ENCODE results near the gene TFAP2D. TPM values are rescaled to one million over a fixed set of nuclear protein-coding genes. Genes with fewer than 3 reads are reported as not detected.

The TFAP2D gene
- total and polyA plus RNA-seq, 2 donors = 0.07 TPM; not detected in 1

- no peak for DNase-seq (ENCODE audit: low read depth in 6 of 9, low spot score in 9 of 9)
- H3K27me3 ChIP-seq (ENCODE audit: control insufficient read depth in 2 of 2, insufficient read depth in 1 of 2, low read length in 1 of 2) = peaks cover 12 to 61% of the 10 kb centered on the region in 2 donors
Measured at GRCh38 chr6:50707191-50707590, 6.1 kb upstream of the TFAP2D start.

GRCh38 chr6:50707652-50708300, 5.5 kb upstream of the TFAP2D start:
- Histone ChIP-seq H3K27ac (ENCODE audit: low read depth in 1 of 2, low read length in 1 of 2) (no peak overlapping the region), H3K4me3 (ENCODE audit: low read length in 2 of 2) (no peak overlapping the region), H3K9me3 (ENCODE audit: control insufficient read depth in 2 of 2, insufficient read depth in 1 of 2, low read length in 1 of 2) (no peaks in the 10 kb centered on the region), H3K27me3 (ENCODE audit: control insufficient read depth in 2 of 2, insufficient read depth in 1 of 2, low read length in 1 of 2) (peaks cover 15 to 67% of the 10 kb centered on the region in 2 donors), H3K36me3 (ENCODE audit: control insufficient read depth in 2 of 2, insufficient read depth in 2 of 2, low read length in 1 of 2) (no peaks in the 10 kb centered on the region), H3K4me1 (ENCODE audit: control insufficient read depth in 2 of 2, insufficient read depth in 2 of 2, low read length in 2 of 2) (no peaks in the 10 kb centered on the region)
- DNase-seq (ENCODE audit: low read depth in 6 of 9, low spot score in 9 of 9) = no peak
- WGBS = 8% methylated on average over 27 of the region's 27 CpGs

More at GRCh38 chr6:50707191-50707590, 6.1 kb upstream of the TFAP2D start:
- Histone ChIP-seq H3K9me3 (ENCODE audit: control insufficient read depth in 2 of 2, insufficient read depth in 1 of 2, low read length in 1 of 2) (no peaks in the 10 kb centered on the region), H3K4me1 (ENCODE audit: control insufficient read depth in 2 of 2, insufficient read depth in 2 of 2, low read length in 2 of 2) (no peaks in the 10 kb centered on the region), H3K36me3 (ENCODE audit: control insufficient read depth in 2 of 2, insufficient read depth in 2 of 2, low read length in 1 of 2) (no peaks in the 10 kb centered on the region), H3K27ac (ENCODE audit: low read depth in 1 of 2, low read length in 1 of 2) (no peak overlapping the region), H3K4me3 (ENCODE audit: low read length in 2 of 2) (no peak overlapping the region)
- 3% methylated on average over 7 of the region's 7 CpGs for WGBS

- no peaks in the 10 kb centered on the region for H3K36me3 ChIP-seq (ENCODE audit: control insufficient read depth in 2 of 2, insufficient read depth in 2 of 2, low read length in 1 of 2)
- no peaks in the 10 kb centered on the region for H3K9me3 ChIP-seq (ENCODE audit: control insufficient read depth in 2 of 2, insufficient read depth in 1 of 2, low read length in 1 of 2)
- H3K27ac ChIP-seq (ENCODE audit: low read depth in 1 of 2, low read length in 1 of 2) = no peak overlapping the region
- H3K4me3 ChIP-seq (ENCODE audit: low read length in 2 of 2) = no peak overlapping the region
- peaks cover 23 to 78% of the 10 kb centered on the region in 2 donors for H3K27me3 ChIP-seq (ENCODE audit: control insufficient read depth in 2 of 2, insufficient read depth in 1 of 2, low read length in 1 of 2)
- H3K4me1 ChIP-seq (ENCODE audit: control insufficient read depth in 2 of 2, insufficient read depth in 2 of 2, low read length in 2 of 2) = no peaks in the 10 kb centered on the region
- WGBS = 16% methylated on average over 22 of the region's 22 CpGs
- DNase-seq (ENCODE audit: low read depth in 6 of 9, low spot score in 9 of 9) = no peak
Measured at GRCh38 chr6:50708664-50709365, 4.5 kb upstream of the TFAP2D start.

- Histone ChIP-seq H3K27ac (ENCODE audit: low read depth in 1 of 2, low read length in 1 of 2) (no peak overlapping the region), H3K9me3 (ENCODE audit: control insufficient read depth in 2 of 2, insufficient read depth in 1 of 2, low read length in 1 of 2) (no peaks in the 10 kb centered on the region), H3K27me3 (ENCODE audit: control insufficient read depth in 2 of 2, insufficient read depth in 1 of 2, low read length in 1 of 2) (peaks cover 29 to 83% of the 10 kb centered on the region in 2 donors), H3K4me3 (ENCODE audit: low read length in 2 of 2) (no peak overlapping the region), H3K36me3 (ENCODE audit: control insufficient read depth in 2 of 2, insufficient read depth in 2 of 2, low read length in 1 of 2) (no peaks in the 10 kb centered on the region), H3K4me1 (ENCODE audit: control insufficient read depth in 2 of 2, insufficient read depth in 2 of 2, low read length in 2 of 2) (no peaks in the 10 kb centered on the region)
- WGBS = 6% methylated on average over 6 of the region's 6 CpGs
- DNase-seq (ENCODE audit: low read depth in 6 of 9, low spot score in 9 of 9) = no peak
Measured at GRCh38 chr6:50709366-50709734, 4.0 kb upstream of the TFAP2D start.

- no peaks in the 10 kb centered on the region for H3K4me1 ChIP-seq (ENCODE audit: control insufficient read depth in 2 of 2, insufficient read depth in 2 of 2, low read length in 2 of 2)
- DNase-seq (ENCODE audit: low read depth in 6 of 9, low spot score in 9 of 9) = no peak
- no peak overlapping the region for H3K27ac ChIP-seq (ENCODE audit: low read depth in 1 of 2, low read length in 1 of 2)
- 17% methylated on average over 7 of the region's 7 CpGs for WGBS
- no peak overlapping the region for H3K4me3 ChIP-seq (ENCODE audit: low read length in 2 of 2)
- H3K27me3 ChIP-seq (ENCODE audit: control insufficient read depth in 2 of 2, insufficient read depth in 1 of 2, low read length in 1 of 2) = peaks cover 47 to 92% of the 10 kb centered on the region in 2 donors
- H3K9me3 ChIP-seq (ENCODE audit: control insufficient read depth in 2 of 2, insufficient read depth in 1 of 2, low read length in 1 of 2) = no peaks in the 10 kb centered on the region
- no peaks in the 10 kb centered on the region for H3K36me3 ChIP-seq (ENCODE audit: control insufficient read depth in 2 of 2, insufficient read depth in 2 of 2, low read length in 1 of 2)
Measured at GRCh38 chr6:50711686-50712085, 1.6 kb upstream of the TFAP2D start.

GRCh38 chr6:50712291-50712690, 1.0 kb upstream of the TFAP2D start:
- Histone ChIP-seq H3K4me3 (ENCODE audit: low read length in 2 of 2) (no peak overlapping the region), H3K27me3 (ENCODE audit: control insufficient read depth in 2 of 2, insufficient read depth in 1 of 2, low read length in 1 of 2) (peaks cover 45 to 92% of the 10 kb centered on the region in 2 donors), H3K27ac (ENCODE audit: low read depth in 1 of 2, low read length in 1 of 2) (no peak overlapping the region), H3K4me1 (ENCODE audit: control insufficient read depth in 2 of 2, insufficient read depth in 2 of 2, low read length in 2 of 2) (no peaks in the 10 kb centered on the region), H3K9me3 (ENCODE audit: control insufficient read depth in 2 of 2, insufficient read depth in 1 of 2, low read length in 1 of 2) (no peaks in the 10 kb centered on the region), H3K36me3 (ENCODE audit: control insufficient read depth in 2 of 2, insufficient read depth in 2 of 2, low read length in 1 of 2) (no peaks in the 10 kb centered on the region)
- DNase-seq (ENCODE audit: low read depth in 6 of 9, low spot score in 9 of 9) = no peak
- under 1% methylated on average over 2 of the region's 2 CpGs for WGBS

- no peaks in the 10 kb centered on the region for H3K4me1 ChIP-seq (ENCODE audit: control insufficient read depth in 2 of 2, insufficient read depth in 2 of 2, low read length in 2 of 2)
- no peaks in the 10 kb centered on the region for H3K36me3 ChIP-seq (ENCODE audit: control insufficient read depth in 2 of 2, insufficient read depth in 2 of 2, low read length in 1 of 2)
- H3K9me3 ChIP-seq (ENCODE audit: control insufficient read depth in 2 of 2, insufficient read depth in 1 of 2, low read length in 1 of 2) = no peaks in the 10 kb centered on the region
- H3K4me3 ChIP-seq (ENCODE audit: low read length in 2 of 2) = no peak overlapping the region
- peaks cover 40 to 81% of the 10 kb centered on the region in 2 donors for H3K27me3 ChIP-seq (ENCODE audit: control insufficient read depth in 2 of 2, insufficient read depth in 1 of 2, low read length in 1 of 2)
- DNase-seq (ENCODE audit: low read depth in 6 of 9, low spot score in 9 of 9) = no peak
- no peak overlapping the region for H3K27ac ChIP-seq (ENCODE audit: low read depth in 1 of 2, low read length in 1 of 2)
- 9% methylated on average over 27 of the region's 27 CpGs for WGBS
Measured at GRCh38 chr6:50713977-50714486, 706 bp downstream of the TFAP2D start.

- H3K27ac ChIP-seq (ENCODE audit: low read depth in 1 of 2, low read length in 1 of 2) = no peak overlapping the region
- H3K9me3 ChIP-seq (ENCODE audit: control insufficient read depth in 2 of 2, insufficient read depth in 1 of 2, low read length in 1 of 2) = no peaks in the 10 kb centered on the region
- DNase-seq (ENCODE audit: low read depth in 6 of 9, low spot score in 9 of 9) = no peak
- no peaks in the 10 kb centered on the region for H3K36me3 ChIP-seq (ENCODE audit: control insufficient read depth in 2 of 2, insufficient read depth in 2 of 2, low read length in 1 of 2)
- H3K4me3 ChIP-seq (ENCODE audit: low read length in 2 of 2) = no peak overlapping the region
- peaks cover 40 to 80% of the 10 kb centered on the region in 2 donors for H3K27me3 ChIP-seq (ENCODE audit: control insufficient read depth in 2 of 2, insufficient read depth in 1 of 2, low read length in 1 of 2)
- no peaks in the 10 kb centered on the region for H3K4me1 ChIP-seq (ENCODE audit: control insufficient read depth in 2 of 2, insufficient read depth in 2 of 2, low read length in 2 of 2)
- 6% methylated on average over 51 of the region's 51 CpGs for WGBS
Measured at GRCh38 chr6:50714487-50715379, 1.4 kb downstream of the TFAP2D start.

Data from thymus (tissue), 11 donors.